ENCODE data around the gene TSKS. TPM values are rescaled to one million over a fixed set of nuclear protein-coding genes. Genes with fewer than 3 reads are reported as not detected.

TSKS gene
- total RNA-seq, 1 donor from 2014 or later: 0.58 TPM

DNA sequence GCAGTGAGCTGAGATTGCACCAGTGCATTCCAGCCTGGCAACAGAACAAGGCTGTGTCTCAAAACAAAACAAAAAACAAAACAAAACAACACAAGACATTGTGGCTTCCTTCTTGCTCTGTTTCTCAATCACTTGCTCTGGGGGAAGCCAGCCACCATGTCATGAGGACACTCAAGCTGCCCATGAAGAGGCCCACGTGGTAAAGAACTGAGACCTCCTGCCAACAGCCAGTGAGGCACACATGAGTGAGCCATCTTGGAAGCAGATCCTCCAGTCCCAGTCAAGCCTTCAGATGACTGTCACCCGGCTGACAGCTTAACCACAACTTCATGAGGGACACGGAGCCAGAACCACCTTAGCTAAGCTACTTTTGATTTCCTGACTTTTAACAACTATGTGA, 47.0 kb downstream of the TSKS start:
- no peak for DNase-seq (ENCODE audit: low spot score)

GRCh38 chr19:49713236-49713845, 49.8 kb downstream of the TSKS start:
- no peak for DNase-seq (ENCODE audit: low spot score)

DNA sequence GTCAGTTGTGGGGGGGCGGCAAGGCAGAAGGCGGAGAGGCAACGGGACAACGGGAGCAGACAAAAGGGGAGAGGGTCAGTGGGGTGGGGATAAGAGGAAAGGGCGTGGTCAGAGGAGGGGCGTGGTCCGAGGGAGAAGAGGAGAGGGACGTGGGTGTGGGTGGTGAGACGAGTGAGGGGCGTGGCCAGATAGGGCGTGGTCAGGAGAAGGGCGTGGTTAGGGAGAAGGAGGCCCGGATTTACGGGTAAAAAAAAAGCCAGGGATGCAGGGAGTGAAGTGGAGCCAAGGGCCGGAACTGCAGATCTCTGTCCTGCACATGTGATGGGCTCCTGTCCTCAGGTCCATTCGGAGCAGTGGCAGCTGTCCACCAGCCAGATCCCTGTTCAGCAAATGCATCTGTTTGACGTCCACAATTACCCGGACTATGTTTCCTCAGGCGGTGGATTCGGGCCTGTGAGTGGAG, 50.7 kb downstream of the TSKS start:
- DNase-seq (ENCODE audit: low spot score): no peak

GRCh38 chr19:49710372-49710951, 52.6 kb downstream of the TSKS start:
- DNase-seq (ENCODE audit: low spot score): no peak

GRCh38 chr19:49705919-49706318, 57.2 kb downstream of the TSKS start:
- DNase-seq (ENCODE audit: low spot score): no peak

DNA sequence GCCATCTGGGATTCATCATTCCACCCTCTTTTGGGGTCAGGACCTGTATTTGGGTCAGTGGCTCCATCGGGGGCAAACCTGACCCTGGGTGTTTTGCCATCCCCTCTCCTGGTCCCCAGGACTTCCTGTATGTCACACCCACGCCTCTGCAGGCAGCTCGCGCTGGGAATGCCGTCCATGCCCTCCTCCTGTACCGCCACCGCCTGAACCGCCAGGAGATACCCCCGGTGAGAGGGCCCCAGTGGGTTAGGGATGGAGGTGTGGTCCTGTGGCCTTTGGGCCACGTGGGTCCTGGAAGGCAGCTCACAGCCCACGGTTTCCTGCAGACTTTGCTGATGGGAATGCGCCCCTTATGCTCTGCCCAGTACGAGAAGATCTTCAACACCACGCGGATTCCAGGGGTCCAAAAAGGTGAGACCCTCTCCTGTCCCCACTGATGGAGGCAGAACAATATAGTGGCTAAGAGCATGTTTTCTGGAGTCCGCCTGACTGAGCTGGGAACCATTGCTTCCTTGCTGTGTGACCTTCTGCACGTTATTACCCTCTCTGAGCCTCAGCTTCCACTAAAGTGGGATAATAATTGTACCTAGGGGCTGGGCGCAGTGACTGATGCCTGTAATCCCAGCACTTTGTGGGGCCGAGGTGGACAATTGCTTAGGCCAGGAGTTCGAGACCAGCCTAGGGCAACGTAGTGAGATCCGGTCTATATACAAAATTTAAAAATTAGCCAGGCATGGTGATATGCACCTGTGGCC, 58.0 kb downstream of the TSKS start:
- DNase-seq (ENCODE audit: low spot score): no peak

DNA sequence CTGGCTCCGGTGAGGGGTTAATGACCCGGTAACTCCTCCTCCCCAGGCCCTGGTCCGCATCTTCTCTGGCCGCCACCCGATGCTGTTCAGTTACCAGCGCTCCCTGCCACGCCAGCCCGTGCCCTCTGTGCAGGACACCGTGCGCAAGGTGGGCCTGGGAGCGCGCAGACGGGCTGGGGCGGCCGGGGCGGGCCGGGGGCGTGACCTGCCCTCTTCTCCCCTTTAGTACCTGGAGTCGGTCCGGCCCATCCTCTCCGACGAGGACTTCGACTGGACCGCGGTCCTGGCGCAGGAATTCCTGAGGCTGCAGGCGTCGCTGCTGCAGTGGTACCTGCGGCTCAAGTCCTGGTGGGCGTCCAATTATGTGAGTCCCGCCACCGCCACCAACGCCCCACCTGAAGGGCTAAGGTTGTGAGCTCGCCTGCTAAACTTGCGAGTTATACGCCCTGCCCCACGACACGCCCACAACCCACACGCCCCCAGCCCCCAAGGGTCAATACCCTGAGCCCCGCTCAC, 61.8 kb downstream of the TSKS start:
- no peak for DNase-seq (ENCODE audit: low spot score)

DNA sequence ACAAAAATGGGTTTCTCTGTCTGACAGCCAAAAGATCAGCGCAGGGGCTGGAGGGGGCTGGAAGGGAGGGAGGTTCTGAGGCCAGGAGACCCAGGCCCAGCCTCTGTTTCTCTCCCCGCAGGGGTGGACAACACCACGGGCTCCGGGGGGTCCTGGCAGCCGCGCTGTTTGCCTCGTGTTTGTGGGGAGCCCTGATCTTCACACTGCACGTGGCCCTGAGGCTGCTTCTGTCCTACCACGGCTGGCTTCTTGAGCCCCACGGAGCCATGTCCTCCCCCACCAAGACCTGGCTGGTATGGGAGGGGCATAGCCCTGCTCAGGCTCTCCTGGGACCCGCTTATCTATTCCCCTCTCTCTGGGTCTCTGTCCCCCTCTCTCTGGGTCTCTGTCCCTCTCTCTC, 62.5 kb downstream of the TSKS start:
- no peak for DNase-seq (ENCODE audit: low spot score)

DNA sequence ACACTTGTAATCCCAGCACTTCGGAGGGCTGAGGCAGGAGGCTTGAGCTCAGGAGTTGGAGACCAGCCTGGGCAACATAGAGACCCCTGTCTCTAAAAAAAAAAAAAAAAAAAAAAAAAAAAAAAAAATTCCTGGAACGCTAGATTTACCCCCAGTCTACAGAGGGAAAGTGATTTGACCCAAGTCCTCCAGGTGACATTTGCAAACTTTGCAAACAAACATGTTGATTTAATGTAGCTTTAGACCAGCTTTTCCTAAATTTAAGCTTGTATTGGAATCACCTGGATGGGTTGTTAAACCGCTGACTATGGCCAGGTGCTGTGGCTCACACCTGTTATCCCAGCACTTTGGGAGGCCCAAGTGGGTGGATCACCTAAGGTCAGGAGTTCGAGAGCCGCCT, 63.7 kb downstream of the TSKS start:
- no peak for DNase-seq (ENCODE audit: low spot score)

- DNase-seq (ENCODE audit: low spot score): no peak
Observed at GRCh38 chr19:49696865-49697264, 66.2 kb downstream of the TSKS start.

GRCh38 chr19:49696115-49696514, 67.0 kb downstream of the TSKS start:
- DNase-seq (ENCODE audit: low spot score): no peak

DNA sequence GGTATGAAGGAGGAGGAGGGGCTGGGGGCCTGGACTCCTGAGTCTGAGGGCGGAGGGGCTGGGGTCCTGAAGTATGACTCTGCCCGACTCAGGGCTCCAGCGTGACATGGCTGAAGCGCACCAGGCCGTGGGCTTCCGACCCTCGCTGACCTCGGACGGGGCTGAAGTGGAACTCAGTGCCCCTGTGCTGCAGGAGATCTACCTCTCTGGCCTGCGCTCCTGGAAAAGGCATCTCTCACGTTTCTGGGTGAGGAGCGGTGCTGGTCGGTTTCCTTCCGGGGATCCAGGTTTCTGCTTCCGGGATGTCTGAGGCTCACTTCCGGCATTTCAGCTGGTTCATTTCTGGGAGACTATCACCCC, 71.0 kb downstream of the TSKS start:
- DNase-seq (ENCODE audit: low spot score): no peak

GRCh38 chr19:49691243-49692146, 71.6 kb downstream of the TSKS start:
- no peak for DNase-seq (ENCODE audit: low spot score)

- DNase-seq (ENCODE audit: low spot score): peak; percentile 75
Observed at GRCh38 chr19:49690656-49691242, 72.4 kb downstream of the TSKS start, which contains the start of gene CPT1C. Gene CPT1C (plus strand): TSS chr19:49691116. CDS start chr19:49692253, 1,137 bp downstream.

DNA sequence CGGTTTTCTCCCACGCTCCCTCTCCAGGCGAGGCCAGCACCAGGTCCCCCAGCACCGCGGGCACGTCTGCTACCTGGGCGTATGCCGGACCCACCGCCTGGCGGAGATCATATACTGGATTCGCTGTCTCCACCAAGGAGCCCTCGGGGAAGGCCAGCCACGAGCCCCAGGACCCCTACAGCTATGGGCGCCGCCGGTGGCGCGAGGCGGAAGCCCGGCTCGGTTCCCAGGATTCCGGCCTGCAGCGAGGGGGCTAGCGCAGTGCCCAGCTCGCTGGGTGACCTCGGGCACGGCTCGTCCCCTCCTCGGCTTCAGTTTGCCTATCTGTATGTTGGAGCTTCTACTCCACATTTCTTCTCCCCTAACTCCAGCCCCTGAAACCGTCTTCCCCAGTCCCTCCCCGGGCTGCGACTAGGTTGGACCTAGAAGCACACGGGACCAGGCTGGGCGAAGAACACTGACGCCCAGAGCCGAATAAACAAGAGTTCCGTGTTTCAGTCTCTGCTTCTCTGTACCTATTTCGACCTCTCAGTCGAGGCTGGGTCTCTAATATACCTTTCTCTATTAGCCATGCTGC, 72.9 kb downstream of the TSKS start:
- DNase-seq (ENCODE audit: low spot score): no peak

Other genes starting within 250 kb of the TSKS start
- 42.8 TPM for gene RCN3, start 235.3 kb downstream of the TSKS start, total RNA-seq
- 56.3 TPM for gene NOSIP, start 182.8 kb downstream of the TSKS start, total RNA-seq
- gene PRRG2, start 182.0 kb downstream of the TSKS start, total RNA-seq: 18.2 TPM
- 42.7 TPM for gene PRR12, start 172.1 kb downstream of the TSKS start, total RNA-seq
- 96.1 TPM for gene RRAS, start 123.2 kb downstream of the TSKS start, total RNA-seq
- gene SCAF1, start 121.1 kb downstream of the TSKS start, total RNA-seq: 86.0 TPM
- gene IRF3, start 97.4 kb downstream of the TSKS start, total RNA-seq: 174 TPM
- gene BCL2L12, start 97.4 kb downstream of the TSKS start, total RNA-seq: 18.9 TPM
- gene PRMT1, start 86.0 kb downstream of the TSKS start, total RNA-seq: 103 TPM
- gene ADM5, start 73.7 kb downstream of the TSKS start, total RNA-seq: 1.3 TPM
- 14.2 TPM for gene CPT1C, start 72.2 kb downstream of the TSKS start, total RNA-seq
- gene AP2A1, start 3.7 kb upstream of the TSKS start, total RNA-seq: 76.3 TPM
- gene FUZ, start 50.0 kb upstream of the TSKS start, total RNA-seq: 36.7 TPM
- gene MED25, start 55.0 kb upstream of the TSKS start, total RNA-seq: 66.0 TPM
- gene PTOV1, start 87.9 kb upstream of the TSKS start, total RNA-seq: 249 TPM
- 103 TPM for gene PNKP, start 104.3 kb upstream of the TSKS start, total RNA-seq
- gene AKT1S1, start 114.0 kb upstream of the TSKS start, total RNA-seq: 48.5 TPM
- 68.1 TPM for gene TBC1D17, start 114.4 kb upstream of the TSKS start, total RNA-seq
- 0.81 TPM for gene IL4I1, start 133.6 kb upstream of the TSKS start, total RNA-seq
- gene ATF5, start 165.9 kb upstream of the TSKS start, total RNA-seq: 20.2 TPM
- 45.9 TPM for gene NUP62, start 166.2 kb upstream of the TSKS start, total RNA-seq
- gene SIGLEC11, start 197.9 kb upstream of the TSKS start, total RNA-seq: 1.5 TPM

Measured in mucosa of gallbladder (tissue), 1 donor.